ENCODE measurements around the gene TOMM6. TPM values are rescaled to one million over a fixed set of nuclear protein-coding genes. Genes with fewer than 3 reads are reported as not detected.
"Not testable (repeated sequence)": the region's sequence is repeated elsewhere in the genome, so short reads cannot be mapped to it uniquely, and the experiment has no call there.

Gene TOMM6
- total RNA-seq, 1 donor from 2014 or later, result 194 TPM

- intact Hi-C loops (cut with micrococcal nuclease), result no loop called here
These were observed 27.5 kb upstream of the TOMM6 start for GRCh38 chr6:41759905-41760579.

- intact Hi-C loops (cut with micrococcal nuclease), result no loop called here
These were observed 24.0 kb upstream of the TOMM6 start for GRCh38 chr6:41763470-41763869.

- intact Hi-C loops (cut with micrococcal nuclease), result not testable (repeated sequence)
These were observed 21.3 kb upstream of the TOMM6 start for GRCh38 chr6:41766043-41766664.

GRCh38 chr6:41767112-41767833 is 20.2 kb upstream of the TOMM6 start:
- intact Hi-C loops (cut with micrococcal nuclease), result no loop called here

- intact Hi-C loops (cut with micrococcal nuclease), result no loop called here
These were observed 18.8 kb upstream of the TOMM6 start for GRCh38 chr6:41768545-41769308.

GRCh38 chr6:41769376-41769775 is 18.1 kb upstream of the TOMM6 start:
- intact Hi-C loops (cut with micrococcal nuclease), result no loop called here

DNA sequence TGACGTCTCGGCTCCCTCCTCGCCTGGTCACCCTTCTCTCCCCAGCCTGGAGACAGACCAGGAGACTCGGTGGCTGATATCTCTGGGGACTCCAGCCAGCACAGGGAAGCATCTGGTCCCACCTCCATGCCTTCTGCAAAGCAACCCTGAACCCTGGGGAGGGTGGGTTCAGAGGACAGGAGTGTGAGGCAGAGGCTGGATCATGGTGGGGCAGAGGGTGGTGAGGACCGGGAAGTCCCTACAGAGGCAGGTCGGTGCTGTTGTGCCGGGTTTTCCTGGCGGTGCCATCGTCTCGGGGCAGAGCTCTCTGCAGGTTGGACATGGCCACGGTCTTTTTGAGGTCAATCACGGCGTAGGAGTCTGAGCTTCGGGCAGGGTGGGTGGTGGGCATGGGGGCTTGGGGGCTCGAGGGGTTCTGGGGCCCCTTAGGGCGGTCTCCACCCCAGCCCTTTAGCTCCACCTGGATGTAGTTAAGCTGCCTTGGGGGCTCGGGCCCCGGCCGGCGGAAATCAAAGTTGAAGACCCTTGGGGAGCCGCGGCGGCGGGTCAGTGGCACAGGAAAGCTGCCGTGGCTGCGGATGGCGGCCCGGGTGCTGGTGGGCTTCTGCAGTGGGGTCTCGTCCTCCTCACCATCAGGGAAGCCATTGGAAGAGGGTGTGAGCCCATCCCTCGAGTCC is 17.0 kb upstream of the TOMM6 start:
- intact Hi-C loops (cut with micrococcal nuclease), result no loop called here

DNA sequence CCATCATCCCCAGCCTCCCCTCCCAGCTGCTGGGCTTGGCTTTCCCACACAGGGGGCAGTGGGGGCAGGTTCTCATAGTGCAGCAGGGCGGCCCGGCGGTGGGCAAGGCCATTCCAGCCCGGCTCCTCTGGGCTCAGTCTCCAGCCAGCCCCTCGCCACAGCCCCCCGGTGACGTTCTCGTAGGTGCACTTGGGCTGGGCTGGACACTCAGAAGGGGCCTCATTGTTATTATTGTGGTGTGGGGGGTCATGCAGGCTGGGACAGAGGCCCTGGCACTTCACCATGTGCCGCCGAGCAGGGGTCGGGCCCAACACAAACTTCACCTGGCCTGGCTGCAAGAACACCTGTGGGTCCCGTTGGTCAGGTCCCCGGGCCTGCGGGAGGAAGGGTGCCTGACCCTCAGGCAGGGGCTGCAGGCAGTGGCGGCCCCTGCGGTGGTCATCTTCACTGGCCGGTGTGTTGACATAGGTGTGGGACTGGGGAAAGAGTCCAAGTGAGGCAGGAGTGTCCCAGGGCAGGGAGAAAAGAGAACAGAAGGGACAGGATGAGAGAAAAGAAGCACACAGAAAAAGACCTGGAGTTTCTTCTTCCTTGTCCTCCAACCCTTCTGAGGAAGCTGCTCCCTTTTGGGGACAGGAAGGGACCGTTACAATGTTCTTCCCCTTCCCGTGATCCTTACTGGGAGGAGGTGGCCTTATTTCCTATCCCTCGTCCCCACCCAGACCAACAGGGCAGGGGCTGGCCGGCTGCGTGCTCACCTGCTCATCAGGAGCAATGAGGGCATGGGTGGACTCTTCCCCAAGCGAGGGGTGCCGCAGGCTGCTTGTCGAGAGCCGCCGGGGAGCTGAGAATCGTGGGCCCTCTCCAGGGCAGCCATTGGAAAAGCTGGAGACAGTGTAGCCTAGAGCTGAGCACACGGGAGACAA is 16.2 kb upstream of the TOMM6 start:
- intact Hi-C loops (cut with micrococcal nuclease), result no loop called here

DNA sequence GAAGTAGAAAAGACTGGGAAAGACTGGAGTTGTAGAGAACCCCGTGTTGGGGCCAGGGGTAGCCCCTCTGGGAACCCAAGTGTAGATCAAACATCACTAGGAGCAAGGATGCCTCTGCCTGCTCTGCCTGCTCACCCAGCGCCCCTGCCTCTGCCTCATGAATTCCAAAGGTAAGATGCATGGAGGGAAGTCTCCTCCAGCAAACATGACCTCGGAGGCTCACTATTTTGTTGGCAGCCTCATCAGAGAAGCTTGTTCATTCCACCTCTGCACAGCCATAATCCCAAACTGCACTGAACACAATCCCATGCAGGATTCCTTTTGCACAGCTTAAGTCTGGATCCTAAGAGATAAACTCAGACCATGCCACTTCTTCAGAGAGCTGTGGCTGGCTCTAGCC is 12.7 kb upstream of the TOMM6 start:
- intact Hi-C loops (cut with micrococcal nuclease), result no loop called here

- intact Hi-C loops (cut with micrococcal nuclease), result no loop called here
These were observed 12.1 kb upstream of the TOMM6 start for GRCh38 chr6:41775293-41775882.

DNA sequence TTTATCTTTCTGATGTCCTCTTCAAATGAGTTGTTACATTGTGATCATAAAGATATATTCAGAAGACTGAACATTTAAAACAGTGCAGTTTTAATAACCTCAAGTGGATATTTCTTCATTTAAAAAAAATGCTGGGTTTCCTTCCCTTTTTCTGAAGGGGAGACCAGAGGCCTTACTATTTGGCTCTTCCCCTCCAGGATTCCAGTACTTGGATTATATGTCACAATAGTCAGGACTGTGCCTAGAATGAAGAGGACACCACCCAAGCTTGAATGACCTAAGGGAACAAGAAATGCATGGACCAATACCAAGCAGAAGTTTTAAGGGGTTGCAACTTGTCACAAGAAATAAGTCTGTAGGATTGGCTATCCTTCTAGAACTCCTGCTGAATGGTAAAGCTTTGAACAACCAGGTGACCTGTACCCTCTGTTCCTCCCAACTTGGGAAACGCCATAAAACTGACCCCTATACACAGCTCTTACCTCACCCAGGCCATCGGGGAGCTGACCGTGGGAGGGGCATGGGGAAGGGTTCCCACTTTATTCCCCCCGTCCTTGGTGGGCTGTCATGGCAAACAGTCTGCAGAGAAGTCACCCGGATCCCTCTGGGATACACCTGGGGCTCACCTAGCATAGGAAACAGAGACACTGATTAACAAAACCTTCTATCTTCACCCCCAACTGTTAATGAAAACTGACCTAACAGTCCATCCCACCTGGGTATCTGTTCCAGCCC is 9.8 kb upstream of the TOMM6 start:
- intact Hi-C loops (cut with micrococcal nuclease), result no loop called here

GRCh38 chr6:41778895-41779294 is 8.6 kb upstream of the TOMM6 start:
- intact Hi-C loops (cut with micrococcal nuclease), result loop anchor here (1.0 kb wide), 1 partner anchor 8 kb away; the partner anchor contains the start of gene TOMM6

DNA sequence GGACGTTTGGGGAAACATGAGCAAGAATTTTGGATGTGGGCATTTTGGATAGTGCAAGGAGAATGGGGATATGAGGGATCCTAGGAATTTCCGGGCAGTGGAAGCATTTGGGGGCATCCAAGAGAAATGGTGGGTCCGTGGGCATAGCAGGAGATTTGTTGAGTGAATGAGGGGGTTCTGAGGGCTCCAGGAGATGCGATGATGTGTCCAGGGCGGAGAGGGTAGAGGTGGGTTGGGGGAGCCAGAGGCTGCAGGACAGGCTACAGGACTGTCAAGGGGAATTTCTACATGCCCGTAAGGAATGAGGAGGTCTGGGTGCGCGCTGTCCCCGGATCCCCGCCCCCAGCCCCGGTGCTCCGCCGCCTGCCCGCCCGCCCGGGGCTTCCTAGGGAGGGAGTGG is 8.2 kb upstream of the TOMM6 start:
- intact Hi-C loops (cut with micrococcal nuclease), result loop anchor here (1.0 kb wide), 1 partner anchor 8 kb away; the partner anchor contains the start of gene TOMM6

- intact Hi-C loops (cut with micrococcal nuclease), result loop anchor here (1.0 to 10.0 kb wide), 12 partner anchors 7 to 1395 kb away; partner anchors contain the start of genes FOXP4, MRPS10, SRF and TAF8
These were observed 7.5 kb upstream of the TOMM6 start, which contains the start of gene FRS3 for GRCh38 chr6:41779788-41780550. FRS3 (minus strand) TSS chr6:41779900; CDS start chr6:41776987, 2,913 bp downstream.

DNA sequence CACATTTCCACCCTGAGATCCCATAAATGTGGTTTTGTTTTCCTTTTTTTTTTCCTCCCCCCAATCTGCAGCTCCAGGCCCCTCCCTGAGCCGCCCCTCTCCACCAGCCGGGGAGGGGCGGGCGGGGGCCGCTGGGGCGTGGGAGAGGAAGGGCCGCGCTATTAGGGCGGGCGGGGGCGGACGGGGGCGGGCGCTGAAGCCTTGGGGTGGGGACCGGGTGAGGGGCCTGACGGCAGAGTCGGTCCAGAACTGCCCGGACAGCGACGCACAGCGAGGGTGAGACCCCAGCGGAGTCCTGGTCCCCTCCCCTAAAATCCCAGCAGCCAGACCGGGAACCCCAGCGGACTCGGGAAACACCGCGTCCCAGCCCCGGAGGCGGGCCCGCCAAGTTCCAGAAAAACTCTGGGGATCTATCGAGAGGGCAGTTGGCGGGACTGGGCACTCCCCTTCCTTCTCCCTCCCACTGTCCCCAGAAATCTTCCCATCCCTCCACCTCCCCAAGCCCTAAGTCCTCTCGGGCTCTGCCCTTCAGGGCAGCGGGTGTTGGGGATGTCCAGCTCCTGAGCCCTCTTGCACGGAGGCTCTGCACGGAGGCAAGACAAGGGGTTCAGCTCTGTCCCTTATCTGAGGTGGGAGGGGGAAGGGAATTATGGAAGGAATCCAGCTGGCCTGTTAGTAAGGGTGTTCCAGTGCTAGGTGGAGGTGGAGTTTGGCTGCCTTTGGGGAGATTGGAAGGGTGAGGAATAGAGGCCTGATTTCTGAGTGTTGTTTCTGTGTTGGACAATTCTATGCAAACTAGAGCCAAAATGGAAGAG is 6.7 kb upstream of the TOMM6 start, which contains the start of gene PRICKLE4:
PRICKLE4 (plus strand) TSS at position 232 of the 815 bp plus-strand sequence. CDS start 2,692 bp downstream, outside the sequence.
- intact Hi-C loops (cut with micrococcal nuclease), result loop anchor here (1.0 to 10.0 kb wide), 11 partner anchors 45 to 1394 kb away; partner anchors contain the start of genes FOXP4, MRPS10, SRF and TAF8

DNA sequence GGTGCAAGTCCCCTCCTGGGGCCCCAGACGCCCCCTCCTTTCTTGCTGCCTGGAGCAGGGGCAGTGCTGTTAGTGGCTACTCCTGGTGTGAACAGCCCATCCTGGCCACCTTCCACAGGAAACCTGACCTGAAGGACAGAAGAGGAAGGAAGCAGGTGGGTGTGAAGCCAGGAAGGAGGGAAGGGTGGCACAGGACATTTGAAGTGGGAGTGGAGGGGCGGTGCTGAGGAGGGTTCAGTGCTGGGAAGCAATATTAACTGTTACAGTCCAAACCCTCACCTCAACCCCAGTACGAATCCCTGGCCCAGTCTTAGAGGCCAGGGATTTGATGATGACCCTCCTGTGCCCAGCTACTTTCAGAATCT is 6.1 kb upstream of the TOMM6 start:
- intact Hi-C loops (cut with micrococcal nuclease), result loop anchor here (2.0 to 10.0 kb wide), 2 partner anchors 75 to 1393 kb away; partner anchors contain the start of gene SRF

Measured in T-helper 1 cell treated with Interleukin-12 subunit alpha and Interleukin-12 subunit beta and Interleukin-4 antibody, amounts not matched to agents 30 ng/mL and 1 ng/mL, for 36 hours (primary cell).